Loucy (cell line): ENCODE measurements around the gene PDK2.

Experiments used
- EZH2phosphoT487 ChIP-seq: fragments of 200-600 bp; IDR thresholded peaks from 2 replicates; pipeline ENCODE4 v1.6.1; 2018; ENCODE audit warnings: antibody characterized with exemption, mild to moderate bottlenecking, moderate library complexity, borderline replicate concordance
- TF ChIP-seq, protein P1 (sequence below): fragments of 200-600 bp; sonication (generic); conservative IDR thresholded peaks from 2 replicates; pipeline ENCODE4 v1.5.1; 2014; ENCODE audit warnings: mild to moderate bottlenecking, antibody characterized with exemption, low read length

DNA sequence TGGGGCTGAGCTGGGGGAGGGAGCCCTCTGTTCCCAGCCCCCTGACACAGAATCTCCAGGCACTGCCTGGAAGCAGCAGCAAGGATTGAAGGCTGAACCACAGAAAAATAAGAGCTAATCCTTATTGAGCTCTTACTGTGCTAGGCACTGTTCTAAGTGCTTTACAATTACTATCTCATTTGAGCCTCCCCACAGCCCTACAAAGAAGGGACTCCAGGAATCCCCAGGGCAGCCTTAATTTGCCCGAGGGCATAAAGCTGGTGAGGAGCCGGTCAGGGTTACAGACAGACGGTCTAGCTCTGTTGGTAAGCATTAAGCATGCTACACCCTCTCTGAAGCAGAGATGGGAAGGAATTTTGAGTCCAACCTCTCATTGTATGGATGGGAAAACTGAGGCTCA is 27.8 kb downstream of the PDK2 start:
- TF ChIP-seq, protein P1, sequence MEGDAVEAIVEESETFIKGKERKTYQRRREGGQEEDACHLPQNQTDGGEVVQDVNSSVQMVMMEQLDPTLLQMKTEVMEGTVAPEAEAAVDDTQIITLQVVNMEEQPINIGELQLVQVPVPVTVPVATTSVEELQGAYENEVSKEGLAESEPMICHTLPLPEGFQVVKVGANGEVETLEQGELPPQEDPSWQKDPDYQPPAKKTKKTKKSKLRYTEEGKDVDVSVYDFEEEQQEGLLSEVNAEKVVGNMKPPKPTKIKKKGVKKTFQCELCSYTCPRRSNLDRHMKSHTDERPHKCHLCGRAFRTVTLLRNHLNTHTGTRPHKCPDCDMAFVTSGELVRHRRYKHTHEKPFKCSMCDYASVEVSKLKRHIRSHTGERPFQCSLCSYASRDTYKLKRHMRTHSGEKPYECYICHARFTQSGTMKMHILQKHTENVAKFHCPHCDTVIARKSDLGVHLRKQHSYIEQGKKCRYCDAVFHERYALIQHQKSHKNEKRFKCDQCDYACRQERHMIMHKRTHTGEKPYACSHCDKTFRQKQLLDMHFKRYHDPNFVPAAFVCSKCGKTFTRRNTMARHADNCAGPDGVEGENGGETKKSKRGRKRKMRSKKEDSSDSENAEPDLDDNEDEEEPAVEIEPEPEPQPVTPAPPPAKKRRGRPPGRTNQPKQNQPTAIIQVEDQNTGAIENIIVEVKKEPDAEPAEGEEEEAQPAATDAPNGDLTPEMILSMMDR = no peak
- TF ChIP-seq EZH2phosphoT487 = no peak
